H54 (cell line): Measurements from ENCODE around the gene SLC25A11.
"Not testable (repeated sequence)": the region's sequence is repeated elsewhere in the genome, so short reads cannot be mapped to it uniquely, and the experiment has no call there.

ENCODE experiments used
- DNase-seq: peaks from one replicate; pipeline ENCODE4 v3.0.0; 2011; ENCODE audit warnings: low spot score, mixed read lengths; ENCODE audit not compliant: insufficient read length
- FAIRE-seq: peaks from 3 replicates; lab custom pipeline; 2011; peaks lifted over from hg19 to GRCh38; lab: Jason Lieb, UNC
- POLR2A ChIP-seq: IDR thresholded peaks from 2 replicates; pipeline ENCODE4 v1.6.1; 2011; ENCODE audit warnings: low read depth, mild to moderate bottlenecking, low read length

The SLC25A11 gene

DNA sequence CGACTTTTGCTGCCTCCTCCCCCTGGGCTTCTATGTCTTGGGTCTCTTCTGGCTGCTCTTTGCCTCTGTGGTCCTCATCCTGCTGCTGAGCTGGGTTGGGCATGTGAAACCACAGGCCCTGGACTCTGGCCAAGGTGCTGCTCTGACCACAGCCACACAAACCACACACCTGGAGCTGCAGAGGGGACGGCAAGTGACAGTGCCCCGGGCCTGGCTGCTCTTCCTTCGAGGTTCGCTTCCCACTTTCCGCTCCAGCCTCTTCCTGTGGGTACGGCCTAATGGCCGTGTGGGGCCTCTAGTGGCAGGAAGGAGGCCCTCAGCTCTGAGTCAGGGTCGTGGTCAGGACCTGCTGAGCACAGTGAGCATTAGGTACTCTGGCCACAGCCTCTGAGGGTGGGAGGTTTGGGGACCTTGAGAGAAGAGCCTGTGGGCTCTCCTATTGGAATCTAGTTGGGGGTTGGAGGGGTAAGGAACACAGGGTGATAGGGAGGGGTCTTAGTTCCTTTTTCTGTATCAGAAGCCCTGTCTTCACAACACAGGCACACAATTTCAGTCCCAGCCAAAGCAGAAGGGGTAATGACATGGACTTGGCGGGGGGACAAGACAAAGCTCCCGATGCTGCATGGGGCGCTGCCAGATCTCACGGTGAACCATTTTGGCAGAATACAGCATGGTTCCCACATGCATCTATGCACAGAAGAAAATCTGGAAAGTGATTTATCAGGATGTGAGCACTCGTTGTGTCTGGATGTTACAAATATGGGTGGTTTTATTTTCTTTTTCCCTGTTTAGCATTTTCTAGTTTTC lies 5.5 kb downstream of the SLC25A11 start:
- DNase-seq (peak; percentile 75), FAIRE-seq (no peak)
- TF ChIP-seq POLR2A, result no peak

DNA sequence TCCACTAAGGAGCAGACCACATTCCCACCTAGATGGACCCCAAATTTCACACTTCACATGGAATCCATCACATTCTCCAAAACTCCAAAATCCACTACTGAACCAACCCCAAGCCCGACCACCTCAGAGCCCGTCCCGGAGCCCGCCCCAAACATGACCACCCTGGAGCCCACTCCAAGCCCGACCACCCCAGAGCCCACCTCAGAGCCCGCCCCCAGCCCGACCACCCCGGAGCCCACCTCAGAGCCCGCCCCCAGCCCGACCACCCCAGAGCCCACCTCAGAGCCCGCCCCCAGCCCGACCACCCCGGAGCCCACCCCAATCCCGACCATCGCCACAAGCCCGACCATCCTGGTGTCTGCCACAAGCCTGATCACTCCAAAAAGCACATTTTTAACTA lies 6.2 kb downstream of the SLC25A11 start:
- no peak for DNase-seq
- no peak for TF ChIP-seq POLR2A
- FAIRE-seq, result no peak

DNA sequence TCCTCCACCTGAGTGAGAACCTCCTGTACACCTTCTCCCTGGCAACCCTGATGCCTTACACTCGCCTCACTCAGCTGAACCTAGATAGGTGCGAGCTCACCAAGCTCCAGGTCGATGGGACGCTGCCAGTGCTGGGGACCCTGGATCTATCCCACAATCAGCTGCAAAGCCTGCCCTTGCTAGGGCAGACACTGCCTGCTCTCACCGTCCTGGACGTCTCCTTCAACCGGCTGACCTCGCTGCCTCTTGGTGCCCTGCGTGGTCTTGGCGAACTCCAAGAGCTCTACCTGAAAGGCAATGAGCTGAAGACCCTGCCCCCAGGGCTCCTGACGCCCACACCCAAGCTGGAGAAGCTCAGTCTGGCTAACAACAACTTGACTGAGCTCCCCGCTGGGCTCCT lies 7.1 kb downstream of the SLC25A11 start:
- FAIRE-seq (no peak), DNase-seq (no peak)
- TF ChIP-seq POLR2A, result no peak

DNA sequence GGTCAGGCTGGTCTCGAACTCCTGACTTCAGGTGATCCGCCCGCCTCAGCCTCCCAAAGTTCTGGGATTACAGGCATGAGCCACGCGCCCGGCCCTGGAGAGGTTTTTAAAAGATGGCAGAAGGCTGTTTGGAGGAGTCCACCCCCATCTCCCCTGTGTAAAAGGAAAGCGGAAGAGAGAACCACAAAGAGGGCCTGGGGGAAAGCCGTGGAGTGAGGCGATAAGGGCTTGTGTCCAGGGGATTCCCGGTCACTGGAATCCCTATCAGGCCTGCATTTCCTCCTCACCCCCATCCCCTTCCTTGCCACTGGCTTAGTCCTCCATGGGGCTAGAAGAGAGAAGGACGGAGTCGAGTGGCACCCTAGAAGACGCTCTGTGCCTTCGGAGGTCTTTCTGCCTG lies 7.9 kb downstream of the SLC25A11 start, which contains the start of gene GP1BA:
Gene GP1BA, plus strand, starts transcription at position 315 of the 400 bp plus-strand sequence. CDS start 328 bp downstream, outside the sequence.
- no peak for DNase-seq
- no peak for FAIRE-seq
- no peak for TF ChIP-seq POLR2A

DNA sequence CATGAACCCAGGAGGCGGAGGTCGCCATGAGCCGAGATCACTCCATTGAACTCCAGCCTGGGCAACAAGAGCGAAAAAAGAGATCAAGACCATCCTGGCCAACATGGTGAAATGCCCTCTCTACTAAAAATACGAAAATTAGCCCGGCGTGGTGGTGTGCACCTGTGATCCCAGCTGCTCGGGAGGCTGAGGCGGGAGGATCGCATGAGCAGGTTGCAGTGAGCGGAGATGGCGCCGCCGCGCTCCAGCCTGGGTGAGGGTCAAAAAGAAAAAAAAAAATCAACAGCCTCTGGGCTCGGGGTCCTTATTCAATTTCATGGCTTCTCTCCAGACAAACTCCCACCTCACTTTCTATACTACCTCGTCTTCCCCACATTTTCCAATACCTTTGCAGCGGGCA lies 11.0 kb downstream of the SLC25A11 start:
- TF ChIP-seq POLR2A, result no peak
- no peak for FAIRE-seq

DNA sequence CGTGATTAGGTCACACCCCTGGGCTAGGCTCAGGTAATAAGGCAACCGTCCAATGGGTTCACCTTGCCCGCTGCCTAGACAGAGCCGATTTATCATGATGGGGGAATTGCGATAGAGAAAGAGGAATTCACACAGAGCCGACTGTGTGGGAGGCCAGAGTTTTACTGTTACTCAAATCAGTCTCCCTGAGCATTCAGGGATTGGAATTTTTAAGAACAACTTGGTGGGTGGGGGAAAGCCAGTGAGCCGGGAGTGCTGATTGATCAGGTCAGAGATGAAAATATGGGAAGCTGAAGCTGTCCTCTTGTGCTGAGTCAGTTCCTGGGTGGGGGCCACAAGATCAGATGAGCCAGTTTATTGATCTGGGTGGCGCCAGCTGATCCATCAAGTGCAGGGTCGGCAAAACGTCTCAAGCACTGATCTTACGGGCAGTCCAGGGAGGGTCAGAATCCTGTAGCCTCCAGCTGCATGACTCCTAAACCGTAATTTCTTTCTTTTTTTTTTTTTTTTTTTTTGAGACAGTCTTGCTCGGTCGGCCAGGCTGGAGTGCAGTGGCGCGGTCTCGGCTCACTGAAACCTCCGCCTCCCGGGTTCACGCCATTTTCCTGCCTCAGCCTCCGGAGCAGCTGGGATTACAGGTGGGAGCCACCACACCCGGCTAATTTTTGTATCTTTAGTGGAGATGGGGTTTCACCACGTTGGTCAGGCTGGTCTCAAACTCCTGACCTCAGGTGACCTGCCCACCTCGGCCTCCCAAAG lies 13.1 kb downstream of the SLC25A11 start:
- FAIRE-seq, DNase-seq: not testable (repeated sequence)

More for the DNA sequence above, 11.0 kb downstream of the SLC25A11 start:
- DNase-seq, result no peak

DNA sequence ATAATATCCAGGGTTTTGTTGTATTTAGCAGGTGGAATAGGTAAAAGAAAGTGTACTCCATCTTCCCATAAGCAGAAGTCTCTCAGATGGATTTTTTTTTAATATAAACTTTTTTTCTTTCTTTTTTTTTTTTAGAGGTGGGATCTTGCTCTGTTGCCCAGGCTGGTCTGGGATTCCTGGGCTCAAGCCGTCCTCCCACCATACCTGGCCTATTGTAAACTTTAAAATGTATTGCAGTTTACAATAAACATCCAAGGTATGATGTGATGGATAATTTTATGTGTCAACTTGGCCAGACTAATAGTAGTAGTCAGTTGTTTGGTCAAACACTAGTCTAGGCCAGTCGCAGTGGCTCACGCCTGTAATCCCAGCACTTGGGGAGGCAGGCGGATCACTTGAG lies 18.5 kb downstream of the SLC25A11 start:
- FAIRE-seq, result no peak

DNA sequence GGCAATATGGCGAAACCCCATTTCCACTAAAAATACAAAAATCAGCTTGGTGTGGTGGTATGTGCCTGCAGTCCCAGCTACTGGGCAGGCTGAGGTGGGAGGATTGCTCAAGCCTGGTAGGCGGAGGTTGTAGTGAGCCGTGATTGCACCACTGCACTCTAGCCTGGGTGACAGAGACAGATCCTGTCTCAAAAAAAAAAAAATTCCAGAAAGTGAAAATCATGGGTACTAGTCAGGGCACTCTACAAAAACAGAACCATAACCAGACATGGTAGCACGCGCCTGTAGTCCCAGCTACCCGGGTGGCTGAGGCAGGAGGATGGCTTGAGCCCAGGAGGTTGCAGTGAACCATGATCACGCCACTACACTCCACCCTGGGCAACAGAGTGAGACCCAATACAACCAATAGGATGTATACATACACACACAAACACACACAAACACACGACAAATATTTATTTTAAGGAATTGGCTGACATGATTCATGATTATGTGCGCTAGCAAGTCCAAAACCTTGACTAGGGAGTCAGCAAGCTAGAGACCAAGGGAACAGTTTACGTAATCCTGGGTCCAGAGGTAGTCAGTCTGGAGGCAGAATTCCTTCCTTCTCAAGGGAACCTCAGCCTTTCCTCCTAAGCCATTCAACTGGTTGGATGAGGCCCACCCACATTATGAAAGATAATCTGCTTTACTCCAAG lies 19.3 kb downstream of the SLC25A11 start:
- TF ChIP-seq POLR2A, result no peak
- no peak for FAIRE-seq
- DNase-seq, result no peak

More for the DNA sequence above, 18.5 kb downstream of the SLC25A11 start:
- no peak for TF ChIP-seq POLR2A
- DNase-seq, result no peak

DNA sequence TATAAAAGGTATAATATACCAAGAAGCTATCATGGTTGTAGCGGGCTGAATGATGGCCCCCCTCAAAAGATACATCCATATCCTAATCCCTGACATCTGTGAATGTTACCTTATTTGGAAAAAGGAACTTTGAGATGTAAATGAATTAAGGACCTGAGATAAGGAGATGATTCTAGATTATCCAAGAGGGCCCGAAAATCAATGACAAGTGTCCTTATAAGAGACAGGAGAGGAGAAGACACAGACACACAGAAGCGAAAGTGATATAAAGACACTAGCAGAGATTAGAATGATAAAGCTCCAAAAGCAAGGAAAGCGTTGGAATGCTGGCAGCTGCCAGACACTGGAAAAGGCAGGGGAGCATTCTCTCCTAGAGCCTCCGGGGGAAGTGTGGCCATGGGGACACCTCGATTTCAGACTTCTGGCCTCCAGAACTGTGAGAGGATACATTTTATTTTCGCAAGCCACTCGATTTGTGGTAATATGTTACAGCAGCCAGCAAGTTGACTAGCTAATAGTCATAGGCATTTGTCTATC lies 20.3 kb downstream of the SLC25A11 start:
- TF ChIP-seq POLR2A, result no peak
- no peak for FAIRE-seq
- no peak for DNase-seq

DNA sequence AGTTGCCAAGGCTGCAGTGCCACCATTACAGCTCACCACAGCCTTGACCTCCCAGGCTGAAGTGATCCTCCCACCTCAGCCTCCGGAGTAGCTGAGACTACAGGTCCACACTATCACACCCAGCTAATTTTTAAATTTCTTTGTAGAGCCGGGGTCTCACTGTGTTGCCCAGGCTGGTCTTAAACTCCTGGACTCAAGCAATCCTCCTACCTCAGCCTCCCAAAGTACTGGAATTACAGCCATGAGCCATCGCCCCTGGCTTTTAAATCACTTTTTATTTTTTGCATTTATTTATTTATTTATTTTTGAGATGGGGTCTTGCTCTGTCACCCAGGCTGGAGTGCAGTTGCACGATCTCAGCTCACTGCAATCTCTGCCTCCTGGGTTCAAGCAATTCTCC lies 25.3 kb downstream of the SLC25A11 start:
- DNase-seq, FAIRE-seq: not testable (repeated sequence)

DNA sequence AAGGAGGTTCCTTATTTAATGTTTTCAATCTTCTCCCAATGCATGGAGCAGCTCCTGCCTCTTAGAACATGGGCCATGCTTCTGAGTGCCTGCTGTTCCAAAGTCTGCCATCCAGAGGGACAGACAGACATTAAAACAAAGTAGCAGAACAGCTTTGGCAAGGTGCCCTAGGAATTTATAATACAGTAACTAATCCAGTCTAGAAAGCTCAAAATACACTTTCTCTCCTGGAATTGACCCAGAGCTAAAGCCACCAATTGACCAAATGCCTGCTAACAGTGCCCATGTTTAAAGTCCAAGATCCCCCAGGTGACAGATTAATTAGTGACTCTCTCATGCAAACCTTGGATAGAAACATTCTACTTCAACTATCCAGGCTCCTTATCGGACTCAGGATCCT lies 25.9 kb downstream of the SLC25A11 start:
- no peak for TF ChIP-seq POLR2A
- DNase-seq (no peak), FAIRE-seq (no peak)

DNA sequence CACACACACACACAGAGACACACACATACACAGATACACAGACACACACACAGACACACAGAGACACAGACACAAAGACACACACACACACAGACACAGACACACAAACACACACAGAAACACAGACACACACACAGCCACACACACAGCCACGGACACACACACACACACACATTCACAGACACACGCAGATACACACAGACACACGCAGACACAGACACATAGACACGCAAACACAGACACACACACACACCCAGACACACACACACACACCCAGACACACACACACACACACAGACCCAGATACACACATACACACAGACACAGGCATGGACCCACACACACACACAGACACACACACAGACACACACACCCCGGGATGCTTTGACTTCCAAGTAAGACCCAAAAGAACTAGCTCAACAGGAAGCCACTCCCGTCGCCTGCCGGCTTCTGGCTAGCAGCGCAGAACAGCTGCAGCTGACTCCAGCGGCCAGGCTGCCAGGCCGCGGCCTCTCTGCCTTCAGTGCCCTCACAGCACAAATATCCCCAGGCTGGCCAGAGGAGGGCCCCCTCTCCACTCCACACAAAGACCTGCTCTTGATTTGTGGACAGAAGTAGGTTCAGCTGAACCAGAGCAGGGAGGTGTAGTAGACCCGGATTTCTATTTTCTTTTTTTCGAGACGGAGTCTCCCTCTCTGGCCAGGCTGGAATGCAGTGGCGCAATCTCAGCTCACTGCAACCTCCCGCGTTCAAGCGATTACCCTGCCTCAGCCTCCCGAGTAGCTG lies 30.9 kb downstream of the SLC25A11 start:
- no peak for TF ChIP-seq POLR2A
- DNase-seq, result peak; percentile 85
- FAIRE-seq, result no peak

DNA sequence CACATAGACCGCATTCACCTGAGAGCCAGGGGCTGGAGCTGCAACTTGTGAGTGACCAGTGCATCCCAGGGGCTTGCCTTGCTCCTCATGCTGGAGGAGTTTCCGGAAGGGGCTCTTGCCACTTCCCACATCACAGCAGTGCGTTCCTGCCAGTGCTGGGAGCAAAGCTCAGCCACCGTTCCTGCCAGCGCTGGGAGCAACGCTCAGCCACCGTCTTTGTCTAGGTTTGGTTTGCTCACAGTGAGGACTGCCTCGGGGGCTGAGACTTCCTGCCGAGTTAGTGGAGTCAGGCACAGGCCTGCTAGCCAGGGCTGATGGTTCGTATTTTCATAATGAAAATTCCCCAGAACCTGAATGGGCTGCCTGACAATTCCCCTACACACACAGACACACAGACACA lies 31.5 kb downstream of the SLC25A11 start:
- no peak for DNase-seq

DNA sequence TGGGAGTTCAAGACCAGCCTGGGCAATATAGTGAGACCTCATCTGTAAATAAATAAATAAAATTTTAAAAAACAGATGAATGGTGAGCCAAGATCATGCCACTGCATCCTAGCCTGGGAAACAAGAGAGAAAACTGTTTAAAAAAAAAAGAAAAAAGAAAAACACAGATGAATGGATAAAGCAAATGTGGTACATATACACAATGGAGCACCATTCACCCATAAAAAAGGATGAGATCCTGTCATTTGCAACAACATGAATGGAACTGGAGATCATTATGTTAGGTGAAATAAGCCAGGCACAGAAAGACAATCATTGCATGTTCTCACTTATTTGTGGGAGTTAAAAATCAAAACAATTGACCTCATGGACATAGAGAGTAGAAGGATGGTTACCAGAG lies 33.2 kb downstream of the SLC25A11 start:
- not testable (repeated sequence) for DNase-seq, FAIRE-seq

More for the DNA sequence above, 31.5 kb downstream of the SLC25A11 start:
- no peak for TF ChIP-seq POLR2A
- no peak for FAIRE-seq
